GM12878 (cell line): ENCODE data around the gene RAB3B. TPM values are rescaled to one million over a fixed set of nuclear protein-coding genes. Genes with fewer than 3 reads are reported as not detected.

ENCODE experiments used
- ATAC-seq: fragments of 200-7000 bp; cut with Tn5 transposase; 3 replicates; pipeline ENCODE4 v1.9.1; 2020; ENCODE audit warnings: mild to moderate bottlenecking, moderate library complexity
- BruUV-seq: library from RNA; stranded (reverse); fragments of 400-500 nt; replicated peaks from 2 replicates; lab custom pipeline; 2021; lab: Mats Ljungman, UMichigan
- CTCF ChIA-PET: fragments of 300-600 bp; sonication (Branson Sonifier 250); formaldehyde crosslinking; extraction: SDS; loops from one replicate; lab custom pipeline; 2021; ENCODE audit warnings: inconsistent platforms; lab: Yijun Ruan, JAX
- POLR2A ChIA-PET: fragments of 350-600 bp; formaldehyde crosslinking; extraction: SDS; loops from one replicate; lab custom pipeline; 2021; ENCODE audit warnings: inconsistent platforms; lab: Charles Lee
- RAD21 ChIA-PET: fragments of 300-600 bp; sonication (Branson Sonifier 250); formaldehyde crosslinking; loops from one replicate; lab custom pipeline; 2023; ENCODE audit warnings: antibody characterized with exemption; ENCODE audit not compliant: unreplicated experiment; lab: Charles Lee
- SMC1A ChIA-PET: fragments of 300-600 bp; sonication (Branson Sonifier 250); formaldehyde crosslinking; loops from one replicate; lab custom pipeline; 2023; ENCODE audit not compliant: unreplicated experiment, uncharacterized antibody; lab: Charles Lee
- DNase-seq: peaks from one replicate; pipeline ENCODE4 v3.0.0-alpha.2; 2011; ENCODE audit warnings: low read depth, low spot score
- FAIRE-seq: peaks from 3 replicates; lab custom pipeline; 2011; peaks lifted over from hg19 to GRCh38; lab: Jason Lieb, UNC
- H2AFZ ChIP-seq: 2 replicates; pipeline ENCODE4 v1.6.0; 2011; ENCODE audit warnings: low read depth, low read length, control low read depth; ENCODE audit not compliant: control insufficient read depth
- H3K27ac ChIP-seq: 2 replicates; pipeline ENCODE4 v1.5.1; 2011; ENCODE audit warnings: control low read depth; ENCODE audit not compliant: control insufficient read depth, insufficient read depth
- H3K27me3 ChIP-seq, 2 experiments: replicated peaks in 1 of 2; 2 replicates each; pipeline versions ENCODE4 v1.6.0 to v1.6.1; 2011; ENCODE audit warnings: low read length in 1 of 2; ENCODE audit not compliant: control insufficient read depth in 2 of 2, insufficient read depth in 2 of 2
- H3K36me3 ChIP-seq, 2 experiments: 2 replicates each; pipeline ENCODE4 v1.5.1; 2011; ENCODE audit warnings: low read length in 1 of 2; ENCODE audit not compliant: control insufficient read depth in 2 of 2, insufficient read depth in 2 of 2
- H3K4me1 ChIP-seq: 2 replicates; pipeline ENCODE4 v1.6.1; 2011; ENCODE audit warnings: mild to moderate bottlenecking, low read length, moderate library complexity, mixed read lengths; ENCODE audit not compliant: control insufficient read depth, insufficient read depth
- H3K4me2 ChIP-seq: 2 replicates; pipeline ENCODE4 v1.6.0; 2011; ENCODE audit warnings: control low read depth; ENCODE audit not compliant: control insufficient read depth, insufficient read depth
- H3K4me3 ChIP-seq: fragments of 200-600 bp; sonication (generic); 2 replicates; pipeline ENCODE4 v1.5.1; 2016
- H3K79me2 ChIP-seq: 2 replicates; pipeline ENCODE4 v1.6.0; 2011; ENCODE audit warnings: low read length; ENCODE audit not compliant: control insufficient read depth, insufficient read depth
- H3K9ac ChIP-seq: 2 replicates; pipeline ENCODE4 v1.8.0; 2011; ENCODE audit warnings: low read length, control low read depth, mixed read lengths; ENCODE audit not compliant: control insufficient read depth, insufficient read depth
- H3K9me3 ChIP-seq: replicated peaks from 3 replicates; pipeline ENCODE4 v1.5.1; 2011; ENCODE audit warnings: mild to moderate bottlenecking, low read length; ENCODE audit not compliant: control insufficient read depth, insufficient read depth
- H4K20me1 ChIP-seq: 2 replicates; pipeline ENCODE4 v1.6.0; 2011; ENCODE audit not compliant: control insufficient read depth, insufficient read depth
- ATF7 ChIP-seq: fragments of 450-650 bp; IDR thresholded peaks from 2 replicates; pipeline ENCODE4 v1.6.1; 2016; ENCODE audit warnings: low read depth, mild to moderate bottlenecking
- BHLHE40 ChIP-seq, 2 experiments: fragments of 450-650 bp in 1 of 2; IDR thresholded peaks; 2 replicates each; pipeline ENCODE4 v1.6.1; 2011 to 2017; ENCODE audit warnings: low read depth in 2 of 2, borderline replicate concordance in 1 of 2, improper control_type of control experiment in 1 of 2, low read length in 1 of 2, mild to moderate bottlenecking in 1 of 2
- CBFB ChIP-seq: IDR thresholded peaks from 2 replicates; pipeline ENCODE4 v1.6.1; 2016; ENCODE audit warnings: antibody characterized with exemption, low read depth
- GATAD2B ChIP-seq: fragments of 450-650 bp; conservative IDR thresholded peaks from 2 replicates; pipeline ENCODE4 v1.6.1; 2017; ENCODE audit warnings: low read depth, mild to moderate bottlenecking, moderate library complexity
- KAT2A ChIP-seq: conservative IDR thresholded peaks from 2 replicates; pipeline ENCODE4 v1.6.1; 2011; ENCODE audit warnings: low read depth, low read length; ENCODE audit not compliant: control insufficient read depth
- MEF2B ChIP-seq: fragments of 450-650 bp; IDR thresholded peaks from 2 replicates; pipeline ENCODE4 v1.6.1; 2018; ENCODE audit warnings: mild to moderate bottlenecking, moderate library complexity; ENCODE audit not compliant: partially characterized antibody, poor library complexity, severe bottlenecking
- MTA3 ChIP-seq: IDR thresholded peaks from 2 replicates; pipeline ENCODE4 v1.6.1; 2012; ENCODE audit warnings: low read length, inconsistent platforms, borderline replicate concordance
- MXI1 ChIP-seq: fragments of 150-350 bp; IDR thresholded peaks from 2 replicates; pipeline ENCODE4 v1.6.1; 2011; ENCODE audit warnings: low read depth, mild to moderate bottlenecking, inconsistent platforms, low read length, improper control_type of control experiment
- NBN ChIP-seq: fragments of 450-650 bp; IDR thresholded peaks from 2 replicates; pipeline ENCODE4 v1.6.1; 2016
- RAD51 ChIP-seq: fragments of 450-650 bp; IDR thresholded peaks from 2 replicates; pipeline ENCODE4 v1.6.1; 2016; ENCODE audit warnings: moderate library complexity, mild to moderate bottlenecking, inconsistent platforms
- RFX5 ChIP-seq: IDR thresholded peaks from 2 replicates; pipeline ENCODE4 v1.6.1; 2011; ENCODE audit warnings: low read depth, low read length, improper control_type of control experiment
- RUNX3 ChIP-seq: IDR thresholded peaks from 2 replicates; pipeline ENCODE4 v1.6.1; 2012; ENCODE audit warnings: low read length, inconsistent platforms
- SUZ12 ChIP-seq: fragments of 200-600 bp; sonication (generic); IDR thresholded peaks from one replicate; pipeline ENCODE4 v1.6.1; 2018; ENCODE audit warnings: antibody characterized with exemption, mild to moderate bottlenecking; ENCODE audit not compliant: unreplicated experiment
- TBL1XR1 ChIP-seq: IDR thresholded peaks from 2 replicates; pipeline ENCODE4 v1.6.1; 2012; ENCODE audit warnings: low read depth, low read length, improper control_type of control experiment
- ZSCAN29 ChIP-seq: fragments of 450-650 bp; IDR thresholded peaks from 2 replicates; pipeline ENCODE4 v1.6.1; 2017; ENCODE audit warnings: mild to moderate bottlenecking, moderate library complexity
- WGBS: methylation state at CpG from one replicate; pipeline ENCODE4 v1.1.6; 2016; ENCODE audit warnings: low lambda C conversion rate; ENCODE audit not compliant: insufficient replicate concordance, insufficient coverage; ENCODE audit errors: missing lambda C conversion rate; 5-methylcytosine and 5-hydroxymethylcytosine counted together
- in situ Hi-C: fragments of 300-500 bp; cut with MboI; formaldehyde crosslinking; loops from 9 replicates; pipeline ENCODE4 v1.14.3; 2018; ENCODE audit warnings: mixed read lengths
- intact Hi-C: fragments of 100-400 bp; cut with micrococcal nuclease; formaldehyde crosslinking; loops from one replicate; pipeline ENCODE4 v1.14.2; 2022; ENCODE audit not compliant: unreplicated experiment
- polyA plus RNA-seq, 11 experiments: library from polyadenylated mRNA; depleted of rRNA in 4 of 11; unstranded in 6 of 11; stranded (reverse) in 5 of 11; fragments of >200 nt; fragmentation: Nextera tagmentation in 4 of 11; fragmentation: Illumina TruSeq in 1 of 11; extraction: Ambion mirVana in 4 of 11; extraction: Trizol in 1 of 11; gene quantifications; 1 replicate in 1 of 11; 2 replicates in 10 of 11; pipeline versions ENCODE4 v1.2.1 to v1.2.3, GENCODE V29; 2011 to 2016; ENCODE audit warnings: inconsistent platforms in 2 of 11, missing spikeins in 2 of 11, low read depth in 1 of 11
- total RNA-seq, 4 experiments: library from RNA; depleted of rRNA in 3 of 4; stranded (reverse); fragments of >200 nt in 3 of 4; fragmentation: Illumina TruSeq in 1 of 4; extraction: Trizol in 1 of 4; gene quantifications; 2 replicates each; pipeline versions ENCODE4 v1.2.1 to v1.2.3, GENCODE V29; 2013 to 2021
- TF ChIP-seq, protein P1 (sequence below): fragments of 450-650 bp; IDR thresholded peaks from 2 replicates; pipeline ENCODE4 v1.6.1; 2016; ENCODE audit warnings: mild to moderate bottlenecking
- TF ChIP-seq, protein P2 (sequence below): fragments of 450-650 bp; IDR thresholded peaks from 2 replicates; pipeline ENCODE4 v1.6.1; 2017; ENCODE audit warnings: mild to moderate bottlenecking
- TF ChIP-seq, protein P3 (sequence below): IDR thresholded peaks from 2 replicates; pipeline ENCODE4 v1.6.1; 2011; ENCODE audit warnings: low read depth, low read length, improper control_type of control experiment, borderline replicate concordance
- TF ChIP-seq, protein P4 (sequence below): fragments of 450-650 bp; IDR thresholded peaks from 2 replicates; pipeline ENCODE4 v1.6.1; 2017; ENCODE audit warnings: borderline replicate concordance

The RAB3B gene
- total and polyA plus RNA-seq, 10 of the 15 experiments (the other 5 are each of a cell fraction or from before 2014, with no cell fraction given): 0.05 to 0.32 (median 0.24) TPM

DNA sequence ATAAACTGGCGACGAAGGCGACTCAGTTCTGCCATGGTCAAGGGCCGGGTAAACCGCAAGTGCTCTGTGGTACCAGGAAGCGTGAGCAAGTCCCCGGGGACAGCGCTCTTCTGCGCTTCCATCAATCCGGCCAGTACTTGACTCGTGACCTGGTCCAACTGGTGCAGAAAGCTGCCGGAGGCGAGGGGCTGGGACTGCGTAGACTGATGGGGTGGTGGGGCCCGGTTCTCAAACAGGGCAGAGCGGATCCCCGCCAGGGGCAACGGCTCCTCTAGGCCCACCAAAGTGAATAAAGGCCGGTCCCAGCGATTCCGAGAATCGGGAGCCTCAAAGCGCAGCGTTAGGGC, 42.3 kb upstream of the RAB3B start:
- Histone ChIP-seq H3K9ac (peak overlapping the region; percentile 85), H3K27ac (peak overlapping the region; percentile 83), H3K4me1 (peaks cover 12% of the 10 kb centered on the region), H2AFZ (no peak overlapping the region), H3K9me3 (no peaks in the 10 kb centered on the region), H3K36me3 (peaks cover 0 to 5% of the 10 kb centered on the region in 2 experiments; a peak in 1 of 4 replicates), H3K4me3 (peak overlapping the region; percentile 78), H3K79me2 (peaks cover 40% of the 10 kb centered on the region), H4K20me1 (no peaks in the 10 kb centered on the region), H3K27me3 (no peaks in the 10 kb centered on the region), H3K4me2 (peak overlapping the region; percentile 92)
- in situ Hi-C loops (no loop called here), intact Hi-C loops (loop anchor here (1.0 kb wide), 1 partner anchor 24 kb away; the partner anchor contains the start of gene BTF3L4)
- ATAC-seq (peak; percentile 71), FAIRE-seq (no peak), DNase-seq (no peak)
- WGBS: under 1% methylated on average over 24 of the region's 24 CpGs
- ChIA-PET RAD21 (interaction anchor here (0.8 to 1.3 kb wide), 4 partner anchors 22 to 154 kb away, joined by 3 to 4 read pairs (median 3); partner anchors contain the start of genes NRDC and TXNDC12), CTCF (interaction anchor here (1.4 to 2.1 kb wide), 3 partner anchors 18 to 136 kb away, joined by 6 to 10 read pairs (median 7); partner anchors contain the start of genes BTF3L4 and TXNDC12), SMC1A (interaction anchor here (1.9 to 3.6 kb wide), 3 partner anchors 17 to 153 kb away, joined by 7 to 13 read pairs (median 11); partner anchors contain the start of genes BTF3L4 and TXNDC12), POLR2A (interaction anchor here (0.9 to 6.0 kb wide), 6 partner anchors 12 to 154 kb away, joined by 3 to 37 read pairs (median 5); partner anchors contain the start of genes BTF3L4 and TXNDC12)
- BruUV-seq: no TSS peak
- TF ChIP-seq MTA3: peak; percentile 69; the same call in 1 of the 2 replicates
- 0 out of 2 replicates have a peak, but pooled peaks have one; percentile 12 for TF ChIP-seq CBFB
- no peak for TF ChIP-seq KAT2A
- peak; percentile 45; the same call in 1 of the 2 replicates for TF ChIP-seq MXI1
- no peak for TF ChIP-seq TBL1XR1
- TF ChIP-seq GATAD2B: peak; percentile 49
- 0 out of 2 replicates have a peak, but pooled peaks have one; percentile 28 for TF ChIP-seq NBN
- TF ChIP-seq, protein P1, sequence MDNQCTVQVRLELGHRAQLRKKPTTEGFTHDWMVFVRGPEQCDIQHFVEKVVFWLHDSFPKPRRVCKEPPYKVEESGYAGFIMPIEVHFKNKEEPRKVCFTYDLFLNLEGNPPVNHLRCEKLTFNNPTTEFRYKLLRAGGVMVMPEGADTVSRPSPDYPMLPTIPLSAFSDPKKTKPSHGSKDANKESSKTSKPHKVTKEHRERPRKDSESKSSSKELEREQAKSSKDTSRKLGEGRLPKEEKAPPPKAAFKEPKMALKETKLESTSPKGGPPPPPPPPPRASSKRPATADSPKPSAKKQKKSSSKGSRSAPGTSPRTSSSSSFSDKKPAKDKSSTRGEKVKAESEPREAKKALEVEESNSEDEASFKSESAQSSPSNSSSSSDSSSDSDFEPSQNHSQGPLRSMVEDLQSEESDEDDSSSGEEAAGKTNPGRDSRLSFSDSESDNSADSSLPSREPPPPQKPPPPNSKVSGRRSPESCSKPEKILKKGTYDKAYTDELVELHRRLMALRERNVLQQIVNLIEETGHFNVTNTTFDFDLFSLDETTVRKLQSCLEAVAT: 0 out of 2 replicates have a peak, but pooled peaks have one; percentile 29
- peak; percentile 87 to 91 for TF ChIP-seq BHLHE40 (IDR thresholded peaks at IDR 0.05; ENCODE audit: borderline replicate concordance in 1 of 2, low read depth in 2 of 2, low read length in 1 of 2)
- TF ChIP-seq, protein P2, sequence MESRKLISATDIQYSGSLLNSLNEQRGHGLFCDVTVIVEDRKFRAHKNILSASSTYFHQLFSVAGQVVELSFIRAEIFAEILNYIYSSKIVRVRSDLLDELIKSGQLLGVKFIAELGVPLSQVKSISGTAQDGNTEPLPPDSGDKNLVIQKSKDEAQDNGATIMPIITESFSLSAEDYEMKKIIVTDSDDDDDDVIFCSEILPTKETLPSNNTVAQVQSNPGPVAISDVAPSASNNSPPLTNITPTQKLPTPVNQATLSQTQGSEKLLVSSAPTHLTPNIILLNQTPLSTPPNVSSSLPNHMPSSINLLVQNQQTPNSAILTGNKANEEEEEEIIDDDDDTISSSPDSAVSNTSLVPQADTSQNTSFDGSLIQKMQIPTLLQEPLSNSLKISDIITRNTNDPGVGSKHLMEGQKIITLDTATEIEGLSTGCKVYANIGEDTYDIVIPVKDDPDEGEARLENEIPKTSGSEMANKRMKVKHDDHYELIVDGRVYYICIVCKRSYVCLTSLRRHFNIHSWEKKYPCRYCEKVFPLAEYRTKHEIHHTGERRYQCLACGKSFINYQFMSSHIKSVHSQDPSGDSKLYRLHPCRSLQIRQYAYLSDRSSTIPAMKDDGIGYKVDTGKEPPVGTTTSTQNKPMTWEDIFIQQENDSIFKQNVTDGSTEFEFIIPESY: no peak
- no peak for TF ChIP-seq ATF7
- TF ChIP-seq RUNX3: peak; percentile 84
- TF ChIP-seq ZSCAN29: peak; percentile 94
- TF ChIP-seq, protein P3, sequence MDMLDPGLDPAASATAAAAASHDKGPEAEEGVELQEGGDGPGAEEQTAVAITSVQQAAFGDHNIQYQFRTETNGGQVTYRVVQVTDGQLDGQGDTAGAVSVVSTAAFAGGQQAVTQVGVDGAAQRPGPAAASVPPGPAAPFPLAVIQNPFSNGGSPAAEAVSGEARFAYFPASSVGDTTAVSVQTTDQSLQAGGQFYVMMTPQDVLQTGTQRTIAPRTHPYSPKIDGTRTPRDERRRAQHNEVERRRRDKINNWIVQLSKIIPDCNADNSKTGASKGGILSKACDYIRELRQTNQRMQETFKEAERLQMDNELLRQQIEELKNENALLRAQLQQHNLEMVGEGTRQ: no peak
- TF ChIP-seq, protein P4, sequence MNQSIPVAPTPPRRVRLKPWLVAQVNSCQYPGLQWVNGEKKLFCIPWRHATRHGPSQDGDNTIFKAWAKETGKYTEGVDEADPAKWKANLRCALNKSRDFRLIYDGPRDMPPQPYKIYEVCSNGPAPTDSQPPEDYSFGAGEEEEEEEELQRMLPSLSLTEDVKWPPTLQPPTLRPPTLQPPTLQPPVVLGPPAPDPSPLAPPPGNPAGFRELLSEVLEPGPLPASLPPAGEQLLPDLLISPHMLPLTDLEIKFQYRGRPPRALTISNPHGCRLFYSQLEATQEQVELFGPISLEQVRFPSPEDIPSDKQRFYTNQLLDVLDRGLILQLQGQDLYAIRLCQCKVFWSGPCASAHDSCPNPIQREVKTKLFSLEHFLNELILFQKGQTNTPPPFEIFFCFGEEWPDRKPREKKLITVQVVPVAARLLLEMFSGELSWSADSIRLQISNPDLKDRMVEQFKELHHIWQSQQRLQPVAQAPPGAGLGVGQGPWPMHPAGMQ: peak; percentile 40; the same call in 1 of the 2 replicates
- 0 out of 2 replicates have a peak, but pooled peaks have one; percentile 14 for TF ChIP-seq RAD51
- TF ChIP-seq SUZ12: no peak
- TF ChIP-seq MEF2B: peak; percentile 92
- no peak for TF ChIP-seq RFX5
